Measurements from ENCODE around the gene NDUFB7.
"Not testable (repeated sequence)": the region's sequence is repeated elsewhere in the genome, so short reads cannot be mapped to it uniquely, and the experiment has no call there.

NDUFB7 gene

GRCh38 chr19:14552006-14552360, 19.9 kb downstream of the NDUFB7 start:
- not testable (repeated sequence) for DNase-seq

GRCh38 chr19:14551134-14552005, 20.5 kb downstream of the NDUFB7 start:
- DNase-seq: peak; percentile 72

GRCh38 chr19:14550201-14550754, 21.6 kb downstream of the NDUFB7 start:
- DNase-seq: no peak

- no peak for DNase-seq
Observed at GRCh38 chr19:14545716-14546082, 26.2 kb downstream of the NDUFB7 start.

GRCh38 chr19:14544977-14545715, 26.7 kb downstream of the NDUFB7 start:
- no peak for DNase-seq

GRCh38 chr19:14544047-14544446, 27.8 kb downstream of the NDUFB7 start:
- DNase-seq: no peak

GRCh38 chr19:14542711-14543328, 29.0 kb downstream of the NDUFB7 start:
- DNase-seq: no peak

GRCh38 chr19:14541979-14542378, 29.9 kb downstream of the NDUFB7 start:
- not testable (repeated sequence) for DNase-seq

- no peak for DNase-seq
Observed at GRCh38 chr19:14540741-14541525, 30.9 kb downstream of the NDUFB7 start.

GRCh38 chr19:14536926-14537692, 34.8 kb downstream of the NDUFB7 start:
- peak; percentile 21 for DNase-seq

GRCh38 chr19:14533450-14533849, 38.4 kb downstream of the NDUFB7 start:
- no peak for DNase-seq

- no peak for DNase-seq
Observed at GRCh38 chr19:14530506-14530905, 41.4 kb downstream of the NDUFB7 start.

GRCh38 chr19:14530005-14530348, 41.9 kb downstream of the NDUFB7 start:
- no peak for DNase-seq

GRCh38 chr19:14529254-14530004, 42.4 kb downstream of the NDUFB7 start, which contains the start of gene TECR:
Gene TECR (plus strand): TSS chr19:14529594. CDS start chr19:14529697, 103 bp downstream.
- peak; percentile 100 for DNase-seq

GRCh38 chr19:14528419-14529253, 43.2 kb downstream of the NDUFB7 start:
- no peak for DNase-seq

GRCh38 chr19:14526423-14526822, 45.4 kb downstream of the NDUFB7 start:
- DNase-seq: no peak

GRCh38 chr19:14525729-14526128, 46.1 kb downstream of the NDUFB7 start:
- DNase-seq: no peak

- no peak for DNase-seq
Observed at GRCh38 chr19:14520543-14520942, 51.3 kb downstream of the NDUFB7 start.

GRCh38 chr19:14519860-14520407, 51.9 kb downstream of the NDUFB7 start:
- no peak for DNase-seq

Data from activated naive CD4-positive, alpha-beta T cell treated with Interleukin-2 at 50 U/mL for 16 hours (primary cell).